ENCODE measurements around the gene ITPKB.

ITPKB gene

DNA sequence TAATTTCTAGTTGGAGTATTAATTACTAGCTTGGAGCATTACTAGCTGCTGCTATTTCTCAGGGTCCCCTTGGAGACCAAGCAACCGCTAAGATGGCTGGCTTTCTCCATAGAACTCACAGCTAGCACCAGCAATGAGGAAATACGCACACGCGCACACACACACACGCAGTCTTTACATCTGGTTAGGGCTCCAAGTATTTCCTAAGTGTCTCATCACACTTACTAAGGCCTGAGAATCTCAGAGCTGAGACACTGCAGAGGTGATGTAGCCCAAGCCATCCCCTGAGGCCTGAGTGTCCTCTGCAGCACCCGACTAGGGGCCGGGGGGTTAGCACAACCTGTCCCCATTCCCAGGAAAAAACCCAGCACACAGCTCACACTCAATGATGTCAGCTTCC lies 42.5 kb downstream of the ITPKB start:
- no peak for DNase-seq (ENCODE audit: low spot score)
- in situ Hi-C loops (cut with MboI; ENCODE audit: low sequenced_read_pairs, unreplicated experiment) = no loop called here
- TF ChIP-seq, protein P1, sequence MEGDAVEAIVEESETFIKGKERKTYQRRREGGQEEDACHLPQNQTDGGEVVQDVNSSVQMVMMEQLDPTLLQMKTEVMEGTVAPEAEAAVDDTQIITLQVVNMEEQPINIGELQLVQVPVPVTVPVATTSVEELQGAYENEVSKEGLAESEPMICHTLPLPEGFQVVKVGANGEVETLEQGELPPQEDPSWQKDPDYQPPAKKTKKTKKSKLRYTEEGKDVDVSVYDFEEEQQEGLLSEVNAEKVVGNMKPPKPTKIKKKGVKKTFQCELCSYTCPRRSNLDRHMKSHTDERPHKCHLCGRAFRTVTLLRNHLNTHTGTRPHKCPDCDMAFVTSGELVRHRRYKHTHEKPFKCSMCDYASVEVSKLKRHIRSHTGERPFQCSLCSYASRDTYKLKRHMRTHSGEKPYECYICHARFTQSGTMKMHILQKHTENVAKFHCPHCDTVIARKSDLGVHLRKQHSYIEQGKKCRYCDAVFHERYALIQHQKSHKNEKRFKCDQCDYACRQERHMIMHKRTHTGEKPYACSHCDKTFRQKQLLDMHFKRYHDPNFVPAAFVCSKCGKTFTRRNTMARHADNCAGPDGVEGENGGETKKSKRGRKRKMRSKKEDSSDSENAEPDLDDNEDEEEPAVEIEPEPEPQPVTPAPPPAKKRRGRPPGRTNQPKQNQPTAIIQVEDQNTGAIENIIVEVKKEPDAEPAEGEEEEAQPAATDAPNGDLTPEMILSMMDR (IDR thresholded peaks at IDR 0.05; ENCODE audit: borderline replicate concordance, control extremely low read depth, extremely low read depth, insufficient read depth, missing control alignments) = no peak

DNA sequence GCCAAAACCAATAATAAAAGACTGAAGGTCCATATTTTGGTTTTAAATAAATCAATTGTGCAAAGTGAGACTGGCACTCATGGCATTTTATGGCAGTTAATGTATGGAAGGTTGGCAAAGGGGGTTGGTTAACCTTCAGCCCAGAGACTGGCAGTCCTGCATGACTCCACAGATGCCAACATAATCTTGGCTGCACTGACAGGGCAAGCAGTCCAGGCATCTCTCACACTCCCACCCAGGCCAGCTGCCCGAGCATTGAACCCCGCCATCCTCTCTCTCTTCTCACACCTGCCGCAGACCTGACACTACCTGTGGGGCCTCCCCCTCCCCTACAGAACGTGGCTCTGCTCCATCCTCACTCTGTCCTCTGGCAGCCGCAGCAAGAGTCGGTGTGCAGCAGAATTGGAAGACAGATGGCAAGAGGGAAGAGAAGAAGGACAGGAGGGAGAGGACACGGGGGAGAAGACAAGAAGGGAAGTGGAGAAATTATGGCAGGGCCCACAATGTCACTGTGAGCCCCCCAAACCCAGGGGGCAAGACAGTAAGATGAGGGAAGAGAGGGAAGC lies 43.7 kb downstream of the ITPKB start:
- in situ Hi-C loops (cut with MboI; ENCODE audit: low sequenced_read_pairs, unreplicated experiment) = no loop called here
- DNase-seq (ENCODE audit: low spot score) = no peak
- TF ChIP-seq, protein P1 (IDR thresholded peaks at IDR 0.05; ENCODE audit: borderline replicate concordance, control extremely low read depth, extremely low read depth, insufficient read depth, missing control alignments) = no peak

DNA sequence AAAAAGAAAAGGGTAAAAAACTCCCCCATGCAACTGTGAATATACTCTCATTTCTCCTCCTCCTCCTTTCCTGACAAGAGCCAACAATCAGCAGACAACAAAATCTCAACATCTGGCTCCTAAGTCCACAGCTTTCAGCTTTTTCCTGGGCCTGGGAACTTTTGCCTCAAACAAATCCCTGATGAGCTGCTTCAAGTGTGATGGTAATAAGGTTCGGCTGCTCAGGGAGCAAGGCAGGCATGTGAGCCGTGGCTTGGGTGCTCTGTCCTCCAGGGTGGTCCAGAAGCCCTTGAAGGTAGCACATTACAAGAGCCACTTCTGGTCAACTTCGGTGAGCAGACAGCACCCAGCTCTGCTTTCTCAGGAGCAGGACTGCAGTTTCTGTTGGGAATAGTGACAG lies 46.3 kb downstream of the ITPKB start:
- TF ChIP-seq, protein P1 (IDR thresholded peaks at IDR 0.05; ENCODE audit: borderline replicate concordance, control extremely low read depth, extremely low read depth, insufficient read depth, missing control alignments) = no peak
- in situ Hi-C loops (cut with MboI; ENCODE audit: low sequenced_read_pairs, unreplicated experiment) = no loop called here
- DNase-seq (ENCODE audit: low spot score) = no peak

DNA sequence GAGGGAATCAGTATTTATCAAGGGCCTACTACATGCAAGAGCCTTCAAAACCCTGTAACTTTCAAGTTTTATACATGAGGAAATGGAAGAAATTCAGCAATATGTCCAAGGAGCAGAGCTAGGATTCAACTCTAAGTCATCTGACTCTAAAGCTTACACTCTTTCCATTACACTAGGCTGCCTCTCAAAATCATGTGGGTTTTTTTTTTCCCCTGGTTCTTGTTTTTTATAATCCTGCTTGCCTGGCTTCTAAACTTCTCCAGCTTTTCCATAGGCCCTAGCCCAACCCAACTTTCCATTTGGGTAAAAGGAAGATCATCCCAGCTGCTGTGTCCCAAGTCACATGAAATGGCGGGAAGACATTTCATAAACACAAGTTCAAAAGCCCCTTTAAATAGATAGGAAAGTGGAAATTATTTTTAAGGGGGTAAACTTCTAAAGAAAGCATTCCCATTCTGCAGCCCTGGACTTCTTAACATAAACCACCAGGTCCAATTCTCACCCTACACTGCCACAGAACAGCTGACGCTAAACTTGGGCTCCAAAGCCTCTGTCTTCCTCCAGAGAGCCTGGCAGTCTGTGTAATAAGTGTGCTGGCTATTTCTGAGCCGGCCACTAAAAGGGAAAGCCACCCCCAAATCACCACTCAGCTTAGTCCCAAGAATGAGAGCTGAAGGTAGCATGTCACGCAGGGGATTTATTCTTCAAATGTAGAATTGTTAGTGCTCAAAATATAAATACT lies 46.9 kb downstream of the ITPKB start:
- in situ Hi-C loops (cut with MboI; ENCODE audit: low sequenced_read_pairs, unreplicated experiment) = no loop called here
- TF ChIP-seq, protein P1 (IDR thresholded peaks at IDR 0.05; ENCODE audit: borderline replicate concordance, control extremely low read depth, extremely low read depth, insufficient read depth, missing control alignments) = no peak
- DNase-seq (ENCODE audit: low spot score) = no peak

DNA sequence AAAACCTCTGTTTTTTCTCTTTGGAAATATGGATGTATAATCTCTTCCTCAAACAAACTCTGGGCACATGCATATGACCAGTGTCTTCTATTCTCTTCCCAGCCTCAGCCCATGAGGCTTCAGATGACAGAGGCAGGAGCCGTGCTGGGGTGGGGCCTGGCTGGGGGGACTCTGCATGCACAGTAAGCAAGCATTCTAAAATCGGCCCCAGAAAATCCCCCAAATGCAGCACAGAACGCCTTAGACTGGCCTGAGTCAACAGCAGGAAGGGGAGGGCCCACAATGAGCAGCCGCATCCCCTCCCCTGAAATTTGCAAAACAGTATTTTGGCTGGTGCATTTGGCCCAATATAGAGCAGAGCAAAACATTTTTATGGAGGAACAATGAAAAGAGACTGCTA lies 47.8 kb downstream of the ITPKB start:
- TF ChIP-seq, protein P1 (IDR thresholded peaks at IDR 0.05; ENCODE audit: borderline replicate concordance, control extremely low read depth, extremely low read depth, insufficient read depth, missing control alignments) = no peak
- in situ Hi-C loops (cut with MboI; ENCODE audit: low sequenced_read_pairs, unreplicated experiment) = no loop called here
- peak; percentile 64 for DNase-seq (ENCODE audit: low spot score)

DNA sequence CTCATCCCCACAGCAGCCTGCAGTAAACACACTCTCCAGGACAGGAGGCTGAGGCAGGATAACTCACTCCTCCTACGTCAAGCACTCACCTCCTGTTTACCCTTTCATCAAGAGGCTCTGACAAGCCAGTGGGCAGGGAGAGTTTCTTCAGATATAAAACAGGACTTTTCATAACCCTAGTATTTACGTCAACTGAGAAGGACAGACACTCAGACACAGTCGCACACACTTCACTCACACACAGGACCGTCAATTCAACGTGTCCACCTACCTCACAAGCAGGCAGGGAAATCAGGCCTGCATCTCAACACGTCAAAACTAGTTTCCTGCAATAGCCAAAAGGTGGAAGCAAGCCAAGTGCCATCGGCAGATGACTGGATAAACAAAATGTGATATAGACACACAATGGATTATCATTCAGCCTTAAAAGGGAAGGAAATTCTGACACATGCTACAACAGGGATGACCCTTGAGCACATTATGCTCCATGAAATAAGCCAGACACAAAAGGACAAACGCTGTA lies 48.6 kb downstream of the ITPKB start:
- TF ChIP-seq, protein P1 (IDR thresholded peaks at IDR 0.05; ENCODE audit: borderline replicate concordance, control extremely low read depth, extremely low read depth, insufficient read depth, missing control alignments) = no peak
- in situ Hi-C loops (cut with MboI; ENCODE audit: low sequenced_read_pairs, unreplicated experiment) = no loop called here
- DNase-seq (ENCODE audit: low spot score) = no peak
